HG03558 (cell line): ENCODE measurements around the gene TEX19.

Experiments
- ATAC-seq: cut with Tn5 transposase; IDR thresholded peaks from one replicate; pipeline ENCODE4 v1.9.1; 2021; ENCODE audit warnings: moderate number of reproducible peaks; ENCODE audit not compliant: unreplicated experiment; ENCODE audit errors: extremely low read depth

The TEX19 gene, protein sequence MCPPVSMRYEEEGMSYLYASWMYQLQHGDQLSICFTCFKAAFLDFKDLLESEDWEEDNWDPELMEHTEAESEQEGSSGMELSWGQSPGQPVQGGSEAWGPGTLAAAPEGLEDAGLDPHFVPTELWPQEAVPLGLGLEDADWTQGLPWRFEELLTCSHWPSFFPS

DNA sequence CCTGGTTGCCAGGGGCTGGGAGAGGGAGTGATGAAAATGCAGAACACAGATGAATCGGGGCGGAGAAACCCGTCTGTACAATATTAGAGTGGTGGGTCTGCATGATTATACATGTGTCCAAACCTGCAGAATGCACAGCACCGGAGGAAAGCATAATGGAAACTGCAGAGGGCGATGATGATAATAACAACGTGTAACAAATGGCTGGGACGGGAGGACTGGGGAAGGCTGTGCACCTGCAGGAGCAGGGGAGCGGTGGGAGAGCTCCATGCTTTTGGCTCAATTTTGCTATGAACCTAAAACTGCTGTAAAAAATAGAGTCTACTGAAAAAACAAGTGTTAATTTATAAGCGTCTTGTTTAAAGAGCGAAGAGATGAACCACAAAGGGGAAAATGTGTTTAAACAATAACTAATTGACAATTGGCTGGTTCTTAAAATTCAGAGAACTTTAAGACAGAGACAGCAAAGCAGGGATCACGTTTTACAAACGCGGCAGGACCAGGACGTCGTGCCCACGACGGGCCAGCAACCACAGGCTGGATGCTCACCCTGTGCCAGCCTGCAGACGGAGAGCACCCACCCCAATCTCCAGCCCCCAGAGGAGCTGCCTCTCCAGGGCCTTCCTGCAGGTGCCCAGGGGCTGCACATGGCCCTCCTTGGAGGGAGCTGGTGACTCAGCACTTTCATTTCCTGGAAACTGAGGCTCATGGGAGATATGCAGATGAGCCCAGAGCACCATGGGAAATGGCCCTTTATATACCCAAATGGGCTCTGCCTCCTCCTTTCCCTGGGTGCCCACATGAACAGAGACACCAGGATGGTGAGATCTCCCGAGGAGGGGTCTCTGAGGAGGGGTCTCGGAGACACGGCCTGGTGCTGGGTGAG, at the start of gene TEX19:
Gene TEX19 (plus strand): TSS at position 783 of the 886 bp plus-strand sequence. CDS start 2,904 bp downstream, outside the sequence.
- no peak for ATAC-seq

DNA sequence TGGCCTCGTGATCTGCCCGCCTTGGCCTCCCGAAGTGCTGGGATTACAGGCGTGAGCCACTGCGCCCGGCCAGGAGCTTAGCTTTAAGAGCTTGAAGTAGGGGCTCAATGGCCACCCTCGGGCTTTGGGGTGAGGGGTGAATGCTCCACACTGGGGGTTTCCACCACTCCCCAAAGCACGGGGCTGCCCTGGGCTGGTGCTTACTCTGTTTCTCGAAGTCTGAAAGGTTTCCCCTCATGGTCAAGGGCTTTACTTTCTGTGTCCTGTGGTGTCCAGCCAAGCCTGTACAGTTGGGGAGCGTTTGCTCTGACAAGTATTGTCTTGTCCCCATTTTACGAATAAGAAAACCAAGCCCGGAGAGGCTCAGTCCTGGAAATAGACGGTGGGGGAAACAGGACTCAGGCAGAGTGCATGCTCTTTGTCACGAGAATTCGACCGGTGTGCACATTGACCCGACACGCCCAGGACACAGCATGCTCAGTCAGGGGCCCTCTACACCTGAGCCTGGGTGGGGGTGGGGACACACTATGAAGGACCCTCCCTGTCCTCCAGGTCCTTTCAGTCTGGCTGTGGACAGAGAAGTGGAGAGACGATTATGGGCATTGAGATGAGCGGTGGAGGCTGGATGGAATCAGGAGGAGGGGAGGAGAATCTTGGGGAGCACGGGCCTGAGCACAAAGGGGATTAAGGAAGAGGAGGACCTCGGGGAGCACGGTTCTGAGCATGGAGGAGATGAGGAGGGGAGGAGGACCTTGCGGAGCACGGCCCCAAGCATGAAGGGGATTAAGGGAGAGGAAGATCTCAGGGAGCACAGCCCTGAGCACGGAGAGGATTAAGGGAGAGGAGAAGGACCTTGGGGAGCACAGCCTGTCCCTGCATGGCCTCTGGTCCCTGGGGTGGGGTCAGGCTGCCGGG, 49.1 kb upstream of the TEX19 start:
- ATAC-seq, result no peak

DNA sequence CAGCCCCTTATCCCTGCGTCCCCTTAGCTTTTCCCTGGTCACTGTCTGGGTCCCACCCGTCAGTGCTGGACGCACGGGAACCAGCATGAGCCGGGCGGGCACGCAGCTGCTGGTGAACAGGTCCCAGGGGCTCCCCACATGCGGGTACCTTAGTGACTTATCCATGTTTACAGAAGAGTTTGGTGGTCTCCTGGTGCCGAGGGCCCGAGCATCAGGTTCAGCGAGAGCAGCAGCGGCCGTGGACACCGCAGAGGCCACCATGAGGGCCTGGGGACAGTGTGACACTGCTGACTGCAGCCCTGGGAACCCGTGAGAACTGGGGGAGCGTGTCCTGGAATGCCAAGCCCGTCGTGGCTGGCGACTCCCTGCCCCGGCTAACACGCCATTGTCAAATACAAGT, 48.2 kb upstream of the TEX19 start:
- ATAC-seq, result no peak

DNA sequence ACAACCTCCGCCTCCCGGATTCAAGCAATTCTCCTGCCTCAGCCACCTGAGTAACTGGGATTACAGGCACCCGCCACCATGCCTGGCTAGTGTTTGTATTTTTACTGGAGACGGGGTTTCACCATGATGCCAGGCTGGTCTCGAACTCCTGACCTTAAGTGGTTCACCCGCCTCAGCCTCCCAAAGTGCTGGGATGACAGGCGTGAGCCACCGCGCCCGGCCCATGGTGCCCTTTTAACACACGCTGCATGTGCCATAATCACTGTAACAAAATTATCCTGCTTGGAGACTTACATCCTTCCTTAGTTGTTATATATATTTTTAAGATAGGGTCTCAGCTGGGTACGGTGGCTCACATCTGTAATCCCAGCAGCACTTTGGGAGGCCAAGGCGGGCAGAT, 47.1 kb upstream of the TEX19 start:
- ATAC-seq, result no peak

DNA sequence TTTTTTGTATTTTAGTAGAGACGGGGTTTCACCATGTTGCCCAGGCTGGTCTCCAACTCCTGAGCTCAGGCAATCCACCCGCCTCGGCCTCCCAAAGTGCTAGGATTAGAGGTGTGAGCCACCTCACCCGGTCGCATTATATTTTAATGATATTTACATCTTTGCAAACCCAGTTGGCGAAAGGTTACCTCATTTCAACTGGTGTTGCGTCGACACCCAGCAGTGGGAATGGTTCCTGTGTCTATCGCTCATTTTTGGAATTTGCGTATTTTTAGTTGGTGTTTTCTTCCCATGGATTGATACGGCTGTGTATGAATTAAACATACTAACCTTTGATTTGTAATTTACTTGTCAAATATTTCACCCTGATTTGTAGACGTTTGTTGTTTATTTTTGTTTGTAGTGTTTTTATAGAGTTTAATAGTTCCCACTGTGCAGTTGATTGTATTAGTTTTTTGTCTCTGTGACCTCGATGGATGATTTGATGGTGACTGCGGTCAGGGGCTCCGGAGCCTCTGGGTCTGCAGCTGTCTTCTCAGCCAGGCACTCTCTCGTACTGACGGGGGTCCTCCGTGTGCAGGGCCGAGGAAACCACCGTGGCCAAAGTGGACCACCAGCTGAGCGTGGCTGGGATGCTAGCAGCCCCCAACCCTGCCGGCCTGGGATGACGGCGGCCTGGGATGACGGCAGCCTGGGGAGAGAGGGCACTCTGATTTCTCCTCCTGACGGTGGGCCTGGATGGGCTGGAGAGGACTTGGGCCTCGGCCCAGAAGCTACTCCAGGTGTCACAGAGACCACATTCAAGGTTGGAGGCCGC, 45.6 kb upstream of the TEX19 start:
- no peak for ATAC-seq

DNA sequence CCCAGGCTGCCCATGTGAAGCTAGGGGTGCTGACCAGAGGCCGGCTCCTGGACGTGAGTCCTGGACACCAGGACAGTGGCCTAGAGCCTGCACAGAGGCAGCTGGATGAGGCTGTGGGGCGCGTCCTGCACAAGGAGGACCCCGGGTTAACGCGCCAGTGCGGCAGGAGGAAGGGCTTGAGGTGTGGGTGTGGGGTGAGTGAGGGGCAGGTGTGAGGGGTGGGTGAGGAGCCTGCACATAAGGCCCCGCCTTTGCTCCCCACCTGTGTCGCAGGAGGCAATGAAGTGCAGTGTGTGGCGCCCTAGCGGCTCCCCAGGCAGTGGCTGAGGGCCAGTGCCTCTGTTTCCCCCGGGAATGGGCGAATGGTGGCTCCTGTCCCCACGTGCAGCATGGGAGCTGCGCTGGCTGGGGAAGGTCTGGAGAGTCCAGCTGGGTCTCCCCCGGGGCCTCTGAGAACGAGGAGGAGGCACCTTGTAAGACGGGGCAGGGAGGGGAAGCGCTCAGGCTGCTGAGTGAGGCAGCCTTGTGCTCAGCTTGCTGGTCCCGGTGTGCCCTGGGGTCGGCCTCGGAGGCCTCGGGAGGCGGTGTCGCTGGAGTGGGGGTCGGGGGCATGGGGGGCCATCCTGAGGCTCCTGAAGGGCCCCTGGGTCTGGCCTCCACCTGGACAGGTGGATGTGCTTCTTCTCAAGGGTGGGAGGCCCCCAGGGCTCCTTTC, 44.9 kb upstream of the TEX19 start:
- ATAC-seq, result no peak

DNA sequence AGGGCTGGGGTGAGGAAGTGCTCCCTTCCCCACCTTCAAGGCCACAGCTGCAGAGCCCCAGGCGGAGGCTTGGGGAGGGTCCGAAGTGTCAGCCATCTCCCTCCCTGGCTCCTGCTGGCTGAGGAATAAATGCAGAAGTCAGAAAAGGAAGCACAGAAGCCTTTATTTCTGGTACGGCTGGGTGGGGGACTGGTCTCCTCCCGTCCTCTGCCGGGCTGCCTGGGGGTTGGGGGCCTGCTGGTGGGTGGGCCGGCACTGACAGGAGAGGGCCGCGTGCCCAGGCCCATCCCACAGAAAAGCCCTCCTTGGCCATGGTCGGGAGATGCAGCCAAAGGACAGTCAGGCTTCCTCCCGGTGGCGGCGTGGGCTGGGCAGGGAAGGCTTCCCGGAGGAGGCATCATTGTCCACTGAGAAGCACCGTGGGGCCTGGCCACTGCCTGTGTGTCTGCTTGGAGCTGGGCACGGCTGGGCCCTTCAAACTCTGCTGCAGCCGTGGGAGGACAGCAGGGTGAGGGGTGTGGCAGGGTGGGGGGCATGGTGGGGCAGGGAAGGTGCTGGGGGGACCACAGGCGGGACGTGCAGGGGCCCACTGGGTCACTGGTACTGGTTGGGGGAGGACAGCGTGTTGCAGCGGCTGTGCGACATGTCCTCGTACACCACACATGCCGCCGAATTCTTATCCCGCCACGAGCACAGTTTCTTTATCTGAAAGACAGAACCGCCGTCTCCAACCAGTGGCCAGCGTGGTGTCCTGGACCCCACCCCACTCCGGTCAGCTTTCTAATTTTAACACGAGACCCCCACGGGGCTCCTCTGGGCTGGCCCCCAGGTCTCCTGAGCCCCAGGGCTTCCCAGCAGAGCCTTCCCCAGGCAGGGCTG, 44.1 kb upstream of the TEX19 start:
- no peak for ATAC-seq

DNA sequence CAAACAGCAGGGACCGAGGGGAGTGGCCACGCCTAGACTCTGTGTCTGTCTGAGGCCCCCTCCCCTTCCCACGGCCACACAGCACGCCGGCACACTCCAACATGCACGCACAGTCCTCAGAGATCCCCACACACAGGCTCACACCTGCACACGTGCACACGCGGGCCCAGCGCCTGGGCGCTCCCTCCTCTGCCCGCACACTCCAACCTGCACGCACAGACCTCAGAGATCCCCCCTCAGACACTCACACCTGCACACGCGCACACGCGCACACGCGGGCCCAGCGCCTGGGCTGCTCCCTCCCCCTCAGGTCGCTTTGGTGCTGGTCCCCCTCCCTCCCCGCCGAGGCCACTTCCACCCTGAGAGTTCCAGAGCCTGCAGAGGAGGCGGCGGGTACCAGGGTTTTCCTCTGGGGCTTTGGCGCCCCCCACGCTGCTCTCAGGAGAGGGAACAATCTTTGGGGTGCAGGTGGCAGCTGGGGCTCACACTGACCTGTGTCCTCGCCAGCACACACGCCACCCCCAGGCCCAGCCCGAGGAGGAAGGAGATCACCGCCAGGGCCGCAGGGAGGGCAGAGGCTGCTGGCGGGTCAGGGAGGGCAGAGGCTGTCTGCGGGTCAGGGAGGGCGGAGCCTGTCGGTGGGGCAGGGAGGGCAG, 43.2 kb upstream of the TEX19 start:
- ATAC-seq, result no peak

DNA sequence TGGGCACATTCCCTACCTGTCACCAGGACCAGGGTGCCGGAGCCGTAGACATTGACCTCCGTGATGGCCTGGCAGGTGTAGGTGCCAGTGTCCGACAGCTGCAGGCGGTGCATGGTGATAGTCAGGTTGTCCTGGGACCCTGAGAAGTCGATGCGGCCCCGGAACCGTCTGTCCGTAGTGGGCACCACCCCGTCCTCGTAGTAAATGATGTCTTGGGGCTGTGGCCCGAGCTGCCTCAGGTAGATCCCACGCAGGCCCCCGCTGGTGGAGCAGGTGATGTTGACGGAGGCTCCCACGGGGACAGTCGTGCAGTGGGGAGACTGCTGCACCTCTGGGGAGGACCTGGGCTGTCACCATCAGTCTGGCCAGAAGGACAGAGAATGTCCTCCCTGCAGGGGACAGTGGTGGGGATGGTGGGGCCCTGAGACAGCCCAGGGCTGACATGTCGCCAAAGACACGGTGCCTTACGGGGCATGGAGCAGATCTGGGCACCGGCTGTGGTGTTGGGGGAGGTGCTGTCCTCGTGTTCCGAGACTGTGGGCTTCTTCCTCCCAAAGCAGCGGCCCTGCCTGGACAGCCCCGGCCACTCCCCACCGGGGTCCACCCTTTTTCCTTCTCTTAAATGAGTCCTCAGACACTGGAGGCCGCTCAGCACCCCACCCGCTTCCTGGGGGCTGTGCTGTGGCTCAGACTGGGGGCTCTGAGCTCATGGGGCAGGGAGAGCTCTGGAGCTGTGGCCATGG, 42.2 kb upstream of the TEX19 start:
- ATAC-seq, result no peak

DNA sequence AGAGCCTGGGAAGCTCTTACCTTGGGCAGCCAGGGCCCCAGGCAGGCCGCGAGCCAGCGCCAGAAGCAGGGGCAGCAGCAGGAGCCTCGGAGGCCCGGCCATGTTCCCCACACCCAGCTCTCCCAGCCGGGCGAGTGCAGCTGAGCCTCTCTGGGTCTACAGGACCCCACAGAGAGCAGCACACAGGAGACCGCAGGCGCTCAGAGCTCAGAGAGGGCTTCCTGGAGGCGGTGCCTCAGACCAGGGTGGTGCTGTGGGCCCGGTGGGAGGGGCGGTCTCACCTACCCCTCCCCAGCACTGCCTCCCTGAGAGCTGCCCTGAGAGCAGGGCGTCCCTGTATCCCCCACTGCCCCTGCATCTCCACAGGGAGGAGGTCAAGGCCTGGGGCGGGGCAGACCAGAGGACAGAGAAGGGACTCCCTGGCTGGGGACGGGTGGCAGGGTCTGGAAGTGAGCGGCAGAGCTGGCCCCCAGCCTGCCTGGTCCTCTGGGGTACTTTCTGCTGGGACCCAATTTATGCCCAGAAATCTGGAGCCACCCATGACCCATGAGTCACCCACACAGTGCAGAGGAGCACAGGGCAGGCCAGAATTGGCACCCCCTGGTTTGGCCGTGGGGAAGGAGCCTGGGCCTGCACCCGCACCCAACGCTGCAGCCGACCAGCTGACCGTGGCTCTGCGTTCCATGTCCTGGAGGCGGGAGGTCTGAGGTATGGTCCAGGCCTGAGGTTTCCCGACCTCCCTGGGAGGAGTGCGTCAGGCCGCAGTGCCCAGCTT, 41.5 kb upstream of the TEX19 start, which contains the start of gene CD7:
Gene CD7 (minus strand): TSS at position 215 of the 775 bp plus-strand sequence. CDS start 113 bp downstream, at position 102.
- no peak for ATAC-seq

DNA sequence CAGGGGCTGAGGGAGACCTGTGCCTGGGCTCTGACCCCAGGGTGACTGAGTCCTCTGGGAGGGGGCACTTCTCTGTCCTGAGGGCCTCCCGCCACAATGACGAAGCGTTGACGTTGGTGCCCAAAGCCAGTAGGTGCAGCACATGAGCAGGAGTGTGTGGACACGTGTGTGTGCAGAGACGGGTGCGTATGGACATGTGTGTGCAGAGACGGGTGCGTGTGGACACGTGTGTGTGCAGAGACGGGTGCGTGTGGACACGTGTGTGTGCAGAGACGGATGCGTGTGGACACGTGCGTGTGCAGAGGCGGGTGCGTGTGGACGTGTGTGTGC, 40.9 kb upstream of the TEX19 start:
- no peak for ATAC-seq

DNA sequence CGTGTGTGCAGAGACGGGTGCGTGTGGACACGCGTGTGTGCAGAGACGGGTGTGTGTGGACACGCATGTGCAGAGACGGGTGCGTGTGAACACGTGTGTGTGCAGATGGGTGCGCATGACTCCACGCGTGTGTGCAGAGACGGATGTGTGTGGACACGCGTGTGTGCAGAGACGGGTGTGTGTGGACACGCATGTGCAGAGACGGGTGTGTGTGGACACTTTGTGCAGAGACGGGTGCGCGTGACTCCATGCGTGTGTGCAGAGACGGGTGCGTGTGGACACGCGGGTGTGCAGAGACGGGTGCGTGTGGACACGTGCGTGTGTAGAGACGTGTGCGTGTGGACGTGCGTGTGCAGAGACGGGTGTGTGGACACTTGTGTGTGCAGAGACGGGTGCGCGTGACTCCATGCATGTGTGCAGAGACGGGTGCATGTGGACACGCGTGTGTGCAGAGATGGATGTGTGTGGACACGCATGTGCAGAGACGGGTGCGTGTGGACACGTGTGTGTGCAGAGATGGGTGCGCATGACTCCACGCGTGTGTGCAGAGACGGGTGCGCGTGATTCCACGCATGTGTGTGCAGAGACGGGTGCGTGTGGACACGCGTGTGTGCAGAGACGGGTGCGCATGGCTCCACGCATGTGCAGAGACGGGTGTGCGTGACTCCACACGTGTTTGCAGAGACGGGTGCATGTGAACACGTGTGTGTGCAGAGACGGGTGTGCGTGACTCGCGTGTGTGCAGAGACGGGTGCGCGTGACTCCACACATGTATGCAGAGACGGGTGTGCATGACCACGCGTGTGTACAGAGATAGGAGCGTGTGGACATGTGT, 40.1 kb upstream of the TEX19 start:
- no peak for ATAC-seq

DNA sequence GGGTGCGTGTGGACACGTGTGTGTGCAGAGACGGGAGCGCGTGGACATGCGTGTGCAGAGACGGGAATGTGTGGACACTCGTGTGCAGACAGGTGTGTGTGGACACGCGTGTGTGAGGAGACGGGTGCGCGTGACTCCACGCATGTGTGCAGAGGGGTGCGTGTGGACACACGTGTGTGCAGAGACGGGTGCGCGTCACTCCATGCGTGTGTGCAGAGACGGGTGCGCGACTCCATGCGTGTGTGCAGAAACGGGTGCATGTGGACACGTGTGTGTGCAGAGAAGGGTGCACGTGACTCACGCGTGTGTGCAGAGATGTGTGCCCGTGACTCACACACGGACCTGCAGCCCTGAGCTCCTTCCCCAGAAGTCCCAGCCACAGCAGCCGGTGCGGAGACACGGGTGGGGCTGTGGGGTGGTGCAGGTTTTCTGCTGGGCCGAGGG, 39.4 kb upstream of the TEX19 start:
- ATAC-seq, result no peak

DNA sequence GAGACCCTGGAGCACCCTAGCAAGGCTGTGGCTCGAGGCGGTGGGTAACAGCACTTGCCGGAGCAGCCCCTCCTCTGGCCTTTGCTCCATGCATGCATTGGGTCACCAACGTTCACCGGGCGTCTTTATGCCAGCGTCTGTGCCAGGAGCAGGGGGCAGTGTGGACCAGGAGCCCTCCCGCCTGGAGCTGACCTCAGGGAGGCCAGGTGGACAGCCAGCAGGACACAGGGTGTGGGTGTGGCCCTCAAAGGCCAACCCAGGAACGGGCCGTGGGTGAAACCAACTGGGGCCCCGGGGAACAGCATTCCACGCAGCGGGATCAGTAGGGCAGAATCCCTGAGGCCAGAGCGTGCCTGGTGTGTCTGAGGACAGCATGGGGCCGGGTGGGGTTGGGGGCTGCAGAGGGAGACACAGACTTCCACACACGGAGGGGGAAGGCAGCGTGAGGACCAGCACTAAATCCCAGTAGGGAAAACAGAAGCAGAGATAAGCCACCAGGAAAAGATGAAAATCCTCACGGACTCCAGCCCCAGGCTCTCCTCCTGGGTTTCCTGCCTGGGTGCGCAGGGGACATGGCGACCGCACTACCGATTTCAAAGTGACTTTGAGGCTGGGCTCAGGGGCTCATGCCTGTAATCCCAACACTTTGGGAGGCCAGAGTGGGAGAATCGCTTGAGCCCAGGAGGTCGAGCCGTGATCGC, 38.8 kb upstream of the TEX19 start:
- no peak for ATAC-seq
